ENCODE data around the gene ENOX1.
"Not testable (repeated sequence)": the region's sequence is repeated elsewhere in the genome, so short reads cannot be mapped to it uniquely, and the experiment has no call there.

The ENOX1 gene

DNA sequence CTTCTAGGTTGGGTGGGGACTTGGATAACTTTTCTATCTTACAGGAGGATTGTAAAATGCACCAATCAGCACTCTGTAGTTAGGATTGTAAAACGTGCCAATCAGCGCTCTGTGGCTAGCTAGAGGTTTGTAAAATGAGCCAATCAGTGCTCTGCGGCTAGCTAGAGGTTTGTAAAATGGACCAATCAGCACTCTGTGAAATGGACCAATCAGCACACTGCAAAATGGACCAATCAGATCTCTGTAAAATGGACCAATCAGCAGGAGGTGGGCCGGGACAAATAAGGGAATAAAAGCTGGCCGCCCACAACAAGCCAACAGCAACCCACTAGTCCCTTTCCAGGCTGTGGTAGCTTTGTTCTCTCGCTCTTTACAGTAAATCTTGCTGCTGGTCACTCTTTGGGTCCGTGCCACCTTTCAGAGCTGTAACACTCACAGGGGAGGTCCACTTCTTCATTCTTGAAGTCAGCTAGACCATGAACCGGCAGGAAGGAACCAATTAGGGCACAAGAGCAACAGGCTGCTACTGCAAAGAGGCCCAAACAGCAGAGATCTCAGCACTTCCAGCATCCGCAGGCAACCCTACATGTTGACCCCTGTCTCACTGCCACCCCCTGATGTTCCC, 606.6 kb downstream of the ENOX1 start:
- no peak for DNase-seq

DNA sequence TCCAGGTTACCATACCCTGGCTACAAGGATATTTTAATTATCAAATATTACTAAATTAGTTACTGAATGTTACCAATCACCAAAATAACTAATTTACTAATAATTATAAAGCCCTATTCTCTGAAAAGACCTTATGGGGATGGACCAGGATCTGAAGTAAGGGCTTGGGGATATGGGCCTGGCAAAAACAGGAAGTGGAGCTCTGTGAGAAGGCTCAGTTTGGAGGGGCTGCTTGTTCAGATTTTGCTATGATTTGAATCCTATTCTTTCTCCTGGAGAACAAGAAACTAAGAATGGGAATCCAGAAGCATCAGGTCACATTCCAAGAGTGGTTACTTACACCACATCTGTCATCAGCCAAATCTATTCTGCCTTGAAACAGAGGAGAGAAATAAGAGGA, 615.3 kb downstream of the ENOX1 start:
- no peak for DNase-seq

DNA sequence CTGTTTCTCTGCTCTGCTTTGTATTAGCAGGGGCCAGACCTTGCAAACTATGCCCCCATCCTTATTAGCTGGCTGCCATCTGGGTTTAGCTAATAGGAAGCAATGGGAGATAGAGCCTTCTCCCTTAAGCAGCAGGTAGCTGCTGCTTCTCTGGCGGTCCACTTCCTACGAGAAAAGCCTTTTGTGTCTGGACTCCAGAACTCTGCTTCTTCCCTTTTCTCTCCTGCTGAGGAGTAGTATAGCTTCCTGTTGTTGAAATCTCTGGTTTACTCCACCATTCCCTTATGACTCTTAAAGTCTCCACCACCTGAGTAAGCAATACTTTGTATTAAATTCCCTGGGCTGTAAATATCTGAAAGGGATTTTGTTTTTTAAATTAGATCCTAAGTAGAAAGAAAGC, 616.3 kb downstream of the ENOX1 start:
- no peak for DNase-seq

DNA sequence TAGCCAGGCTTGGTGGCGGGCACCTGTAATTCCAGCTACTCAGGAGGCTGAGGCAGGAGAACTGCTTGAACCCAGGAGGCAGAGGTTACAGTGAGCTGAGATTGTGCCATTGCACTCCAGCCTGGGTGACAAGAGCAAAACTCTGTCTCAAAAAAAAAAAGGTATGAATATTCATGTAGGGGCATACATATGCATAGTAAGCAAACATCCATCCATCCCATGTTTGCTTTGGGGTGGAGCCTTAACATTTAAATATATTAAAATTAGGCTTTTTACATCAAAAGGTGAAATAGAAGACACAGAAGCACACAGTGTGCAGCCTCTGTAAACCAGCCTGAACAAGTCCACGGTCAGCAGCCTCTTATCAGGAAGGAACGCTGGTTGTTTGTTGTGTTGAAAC, 618.3 kb downstream of the ENOX1 start:
- not testable (repeated sequence) for DNase-seq

DNA sequence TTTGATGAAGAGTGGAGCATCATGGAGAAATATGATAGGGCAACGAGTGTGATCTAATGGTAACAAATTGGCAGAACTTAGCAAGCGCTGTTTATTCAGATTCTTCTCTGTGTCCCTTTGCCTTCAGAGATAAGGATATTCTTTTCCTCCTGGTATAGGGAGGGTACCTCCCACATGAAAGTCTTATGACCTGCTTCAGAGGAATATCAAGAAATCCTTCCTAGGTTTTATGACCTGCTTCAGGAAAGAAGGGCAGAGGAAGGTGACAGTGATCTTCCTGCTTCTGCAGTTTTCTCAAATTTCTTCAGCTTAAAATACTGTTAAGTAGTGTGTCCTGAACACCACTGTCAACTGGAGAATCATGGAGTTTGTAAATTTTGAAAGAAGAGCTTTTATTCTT, 619.0 kb downstream of the ENOX1 start:
- no peak for DNase-seq

DNA sequence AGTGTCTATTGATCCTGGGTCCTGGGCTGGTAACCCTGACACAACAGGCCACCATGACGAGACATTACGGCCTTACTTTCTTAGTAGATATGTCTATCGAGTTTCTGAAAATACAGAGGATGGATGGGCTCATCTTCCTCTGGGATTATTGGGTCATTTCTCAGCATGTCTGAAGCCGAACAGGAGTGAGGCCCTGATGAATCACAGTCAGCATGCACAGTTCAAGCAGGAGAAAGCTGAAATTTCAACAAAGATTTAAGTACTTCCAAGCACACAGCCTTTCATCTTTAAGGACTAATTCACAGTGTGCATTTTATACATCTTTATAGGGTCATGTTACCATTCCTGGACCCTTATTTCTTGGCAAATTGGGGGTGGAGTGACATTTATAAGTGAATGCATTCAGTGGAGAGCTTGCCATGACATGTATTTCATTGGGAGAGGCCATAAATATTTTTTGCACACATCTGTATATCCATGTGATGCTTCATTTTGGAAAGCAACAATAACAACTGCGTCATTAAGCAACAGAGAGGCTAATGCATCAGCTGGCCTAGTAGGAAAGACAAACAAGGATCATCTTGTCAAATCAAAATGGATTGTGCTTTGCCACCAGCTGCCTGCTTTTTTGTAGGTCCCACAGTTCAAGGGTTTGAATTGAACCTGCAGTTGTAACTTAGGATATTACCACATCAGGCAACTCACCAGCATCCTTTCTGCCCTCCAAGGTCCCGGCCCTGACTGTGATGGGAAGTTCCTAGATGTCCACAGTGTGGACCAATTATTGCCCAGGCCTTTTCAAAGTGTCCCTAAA, 619.9 kb downstream of the ENOX1 start:
- no peak for DNase-seq
